Measurements from ENCODE around the gene CNPY2.
"Not testable (repeated sequence)": the region's sequence is repeated elsewhere in the genome, so short reads cannot be mapped to it uniquely, and the experiment has no call there.

CNPY2 gene

GRCh38 chr12:56333679-56334489 is 18.1 kb upstream of the CNPY2 start, which contains the start of gene PAN2:
Gene PAN2, minus strand, starts transcription at chr12:56334000. Its CDS starts 906 bp downstream, at chr12:56333094.
- H3K36me3 ChIP-seq (ENCODE audit: control insufficient read depth in 5 of 5, insufficient read depth in 5 of 5, low read length in 5 of 5): no peaks in the 10 kb centered on the region
- H3K27ac ChIP-seq (ENCODE audit: low read depth, low read length): peak within 1 kb of the TSS; percentile 99
- H3K9me3 ChIP-seq (ENCODE audit: control insufficient read depth in 5 of 5, low read length in 5 of 5): no peaks in the 10 kb centered on the region
- H3K4me3 ChIP-seq (ENCODE audit: low read depth in 1 of 5, low read length in 5 of 5): peak within 1 kb of the TSS; percentile 78 to 92 (median 83)
- no peaks in the 10 kb centered on the region for H3K27me3 ChIP-seq (ENCODE audit: control insufficient read depth in 5 of 5, insufficient read depth in 4 of 5, low read length in 5 of 5)
- H3K9ac ChIP-seq (ENCODE audit: low read length in 5 of 5): peak within 1 kb of the TSS; percentile 87 to 99 (median 92)
- H3K4me1 ChIP-seq (ENCODE audit: control insufficient read depth in 5 of 5, insufficient read depth in 5 of 5, low read length in 5 of 5): peaks cover 5 to 25% (median 20%) of the 10 kb centered on the region in 5 donors

GRCh38 chr12:56333197-56333678 is 17.4 kb upstream of the CNPY2 start:
- Histone ChIP-seq H3K36me3 (ENCODE audit: control insufficient read depth in 5 of 5, insufficient read depth in 5 of 5, low read length in 5 of 5) (peaks cover 0 to 6% (median 5%) of the 10 kb centered on the region in 5 donors), H3K27ac (ENCODE audit: low read depth, low read length) (peak overlapping the region; percentile 99), H3K9me3 (ENCODE audit: control insufficient read depth in 5 of 5, low read length in 5 of 5) (no peaks in the 10 kb centered on the region), H3K9ac (ENCODE audit: low read length in 5 of 5) (peak overlapping the region; percentile 87 to 98 (median 92)), H3K4me1 (ENCODE audit: control insufficient read depth in 5 of 5, insufficient read depth in 5 of 5, low read length in 5 of 5) (peaks cover 5 to 21% (median 18%) of the 10 kb centered on the region in 5 donors), H3K4me3 (ENCODE audit: low read depth in 1 of 5, low read length in 5 of 5) (peak overlapping the region; percentile 78 to 92 (median 83)), H3K27me3 (ENCODE audit: control insufficient read depth in 5 of 5, insufficient read depth in 4 of 5, low read length in 5 of 5) (no peaks in the 10 kb centered on the region)

GRCh38 chr12:56332512-56333196 is 16.9 kb upstream of the CNPY2 start:
- H3K9me3 ChIP-seq (ENCODE audit: control insufficient read depth in 5 of 5, low read length in 5 of 5): no peaks in the 10 kb centered on the region
- no peaks in the 10 kb centered on the region for H3K27me3 ChIP-seq (ENCODE audit: control insufficient read depth in 5 of 5, insufficient read depth in 4 of 5, low read length in 5 of 5)
- H3K27ac ChIP-seq (ENCODE audit: low read depth, low read length): peak overlapping the region; percentile 99
- peaks cover 5 to 21% (median 18%) of the 10 kb centered on the region in 5 donors for H3K4me1 ChIP-seq (ENCODE audit: control insufficient read depth in 5 of 5, insufficient read depth in 5 of 5, low read length in 5 of 5)
- peaks cover under 1 to 12% (median 11%) of the 10 kb centered on the region in 5 donors for H3K36me3 ChIP-seq (ENCODE audit: control insufficient read depth in 5 of 5, insufficient read depth in 5 of 5, low read length in 5 of 5)
- peak overlapping the region; percentile 78 to 92 (median 83) for H3K4me3 ChIP-seq (ENCODE audit: low read depth in 1 of 5, low read length in 5 of 5)
- H3K9ac ChIP-seq (ENCODE audit: low read length in 5 of 5): peak overlapping the region; percentile 87 to 98 (median 92)

GRCh38 chr12:56330936-56331490 is 15.2 kb upstream of the CNPY2 start:
- H3K4me1 ChIP-seq (ENCODE audit: control insufficient read depth in 5 of 5, insufficient read depth in 5 of 5, low read length in 5 of 5): peaks cover 5 to 29% (median 22%) of the 10 kb centered on the region in 5 donors
- no peaks in the 10 kb centered on the region for H3K27me3 ChIP-seq (ENCODE audit: control insufficient read depth in 5 of 5, insufficient read depth in 4 of 5, low read length in 5 of 5)
- no peak overlapping the region for H3K27ac ChIP-seq (ENCODE audit: low read depth, low read length)
- H3K9ac ChIP-seq (ENCODE audit: low read length in 5 of 5): no peak overlapping the region
- peaks cover 6 to 28% (median 27%) of the 10 kb centered on the region in 5 donors for H3K36me3 ChIP-seq (ENCODE audit: control insufficient read depth in 5 of 5, insufficient read depth in 5 of 5, low read length in 5 of 5)
- no peaks in the 10 kb centered on the region for H3K9me3 ChIP-seq (ENCODE audit: control insufficient read depth in 5 of 5, low read length in 5 of 5)
- no peak overlapping the region for H3K4me3 ChIP-seq (ENCODE audit: low read depth in 1 of 5, low read length in 5 of 5)

- H3K36me3 ChIP-seq (ENCODE audit: control insufficient read depth in 5 of 5, insufficient read depth in 5 of 5, low read length in 5 of 5): peaks cover 32 to 71% (median 70%) of the 10 kb centered on the region in 5 donors
Observed at GRCh38 chr12:56326533-56326932, 10.7 kb upstream of the CNPY2 start.

GRCh38 chr12:56326126-56326525 is 10.3 kb upstream of the CNPY2 start:
- H3K4me1 ChIP-seq (ENCODE audit: control insufficient read depth in 5 of 5, insufficient read depth in 5 of 5, low read length in 5 of 5): peaks cover 0 to 9% (median 4%) of the 10 kb centered on the region in 5 donors
- H3K9ac ChIP-seq (ENCODE audit: low read length in 5 of 5): no peak overlapping the region
- H3K27me3 ChIP-seq (ENCODE audit: control insufficient read depth in 5 of 5, insufficient read depth in 4 of 5, low read length in 5 of 5): no peaks in the 10 kb centered on the region
- H3K36me3 ChIP-seq (ENCODE audit: control insufficient read depth in 5 of 5, insufficient read depth in 5 of 5, low read length in 5 of 5): peaks cover 32 to 71% (median 70%) of the 10 kb centered on the region in 5 donors
- H3K4me3 ChIP-seq (ENCODE audit: low read depth in 1 of 5, low read length in 5 of 5): no peak overlapping the region
- H3K9me3 ChIP-seq (ENCODE audit: control insufficient read depth in 5 of 5, low read length in 5 of 5): no peaks in the 10 kb centered on the region
- H3K27ac ChIP-seq (ENCODE audit: low read depth, low read length): no peak overlapping the region

More at GRCh38 chr12:56326533-56326932, 10.7 kb upstream of the CNPY2 start:
- no peak overlapping the region for H3K9ac ChIP-seq (ENCODE audit: low read length in 5 of 5)
- H3K4me1 ChIP-seq (ENCODE audit: control insufficient read depth in 5 of 5, insufficient read depth in 5 of 5, low read length in 5 of 5): peaks cover 0 to 9% (median 4%) of the 10 kb centered on the region in 5 donors
- no peaks in the 10 kb centered on the region for H3K27me3 ChIP-seq (ENCODE audit: control insufficient read depth in 5 of 5, insufficient read depth in 4 of 5, low read length in 5 of 5)
- no peak overlapping the region for H3K27ac ChIP-seq (ENCODE audit: low read depth, low read length)
- H3K4me3 ChIP-seq (ENCODE audit: low read depth in 1 of 5, low read length in 5 of 5): no peak overlapping the region
- no peaks in the 10 kb centered on the region for H3K9me3 ChIP-seq (ENCODE audit: control insufficient read depth in 5 of 5, low read length in 5 of 5)

- H3K27me3 ChIP-seq (ENCODE audit: control insufficient read depth in 5 of 5, insufficient read depth in 4 of 5, low read length in 5 of 5): no peaks in the 10 kb centered on the region
- no peak overlapping the region for H3K4me3 ChIP-seq (ENCODE audit: low read depth in 1 of 5, low read length in 5 of 5)
- no peaks in the 10 kb centered on the region for H3K9me3 ChIP-seq (ENCODE audit: control insufficient read depth in 5 of 5, low read length in 5 of 5)
- H3K4me1 ChIP-seq (ENCODE audit: control insufficient read depth in 5 of 5, insufficient read depth in 5 of 5, low read length in 5 of 5): peaks cover 0 to 9% (median 4%) of the 10 kb centered on the region in 5 donors
- H3K27ac ChIP-seq (ENCODE audit: low read depth, low read length): no peak overlapping the region
- peaks cover 36 to 85% (median 80%) of the 10 kb centered on the region in 5 donors for H3K36me3 ChIP-seq (ENCODE audit: control insufficient read depth in 5 of 5, insufficient read depth in 5 of 5, low read length in 5 of 5)
- no peak overlapping the region for H3K9ac ChIP-seq (ENCODE audit: low read length in 5 of 5)
Observed at GRCh38 chr12:56324206-56324605, 8.4 kb upstream of the CNPY2 start.

GRCh38 chr12:56321610-56322009 is 5.8 kb upstream of the CNPY2 start:
- not testable (repeated sequence) for H3K9me3 ChIP-seq (ENCODE audit: control insufficient read depth in 5 of 5, low read length in 5 of 5); H3K27me3 ChIP-seq (ENCODE audit: control insufficient read depth in 5 of 5, insufficient read depth in 4 of 5, low read length in 5 of 5); H3K9ac ChIP-seq (ENCODE audit: low read length in 5 of 5); H3K4me3 ChIP-seq (ENCODE audit: low read depth in 1 of 5, low read length in 5 of 5); H3K4me1 ChIP-seq (ENCODE audit: control insufficient read depth in 5 of 5, insufficient read depth in 5 of 5, low read length in 5 of 5); H3K27ac ChIP-seq (ENCODE audit: low read depth, low read length)
- H3K36me3 ChIP-seq (ENCODE audit: control insufficient read depth in 5 of 5, insufficient read depth in 5 of 5, low read length in 5 of 5): peaks cover 39 to 76% (median 65%) of the 10 kb centered on the region in 5 donors

GRCh38 chr12:56321027-56321426 is 5.2 kb upstream of the CNPY2 start:
- H3K36me3 ChIP-seq (ENCODE audit: control insufficient read depth in 5 of 5, insufficient read depth in 5 of 5, low read length in 5 of 5): peaks cover 39 to 70% (median 59%) of the 10 kb centered on the region in 5 donors
- H3K27ac ChIP-seq (ENCODE audit: low read depth, low read length): no peak overlapping the region
- H3K4me3 ChIP-seq (ENCODE audit: low read depth in 1 of 5, low read length in 5 of 5): no peak overlapping the region
- H3K9me3 ChIP-seq (ENCODE audit: control insufficient read depth in 5 of 5, low read length in 5 of 5): no peaks in the 10 kb centered on the region
- H3K4me1 ChIP-seq (ENCODE audit: control insufficient read depth in 5 of 5, insufficient read depth in 5 of 5, low read length in 5 of 5): peaks cover 0 to 8% (median 6%) of the 10 kb centered on the region in 5 donors
- no peak overlapping the region for H3K9ac ChIP-seq (ENCODE audit: low read length in 5 of 5)
- H3K27me3 ChIP-seq (ENCODE audit: control insufficient read depth in 5 of 5, insufficient read depth in 4 of 5, low read length in 5 of 5): no peaks in the 10 kb centered on the region

Measured in subcutaneous abdominal adipose tissue (tissue), 5 donors.